Thymus (tissue), 11 donors: ENCODE results near the gene RBM47. TPM values are rescaled to one million over a fixed set of nuclear protein-coding genes. Genes with fewer than 3 reads are reported as not detected.

Experiments used
- DNase-seq, 9 donors: peaks; one replicate each; pipeline ENCODE4 v3.0.0-alpha.2; 2013; ENCODE audit warnings: low spot score in 9 of 9, low read depth in 6 of 9, missing footprints in 1 of 9
- H3K27ac ChIP-seq, 2 donors: one replicate each; pipeline ENCODE4 v1.5.1; 2013; ENCODE audit warnings: control low read depth in 1 of 2, low read depth in 1 of 2, low read length in 1 of 2, mild to moderate bottlenecking in 1 of 2, moderate library complexity in 1 of 2
- H3K27me3 ChIP-seq, 2 donors: one replicate each; pipeline ENCODE4 v1.5.1; 2013; ENCODE audit warnings: low read length in 1 of 2; ENCODE audit not compliant: control insufficient read depth in 2 of 2, insufficient read depth in 1 of 2
- H3K36me3 ChIP-seq, 2 donors: one replicate each; pipeline ENCODE4 v1.5.1; 2013; ENCODE audit warnings: low read length in 1 of 2, mild to moderate bottlenecking in 1 of 2, moderate library complexity in 1 of 2; ENCODE audit not compliant: control insufficient read depth in 2 of 2, insufficient read depth in 2 of 2
- H3K4me1 ChIP-seq, 2 donors: one replicate each; pipeline ENCODE4 v1.5.1; 2013; ENCODE audit warnings: low read length in 2 of 2; ENCODE audit not compliant: control insufficient read depth in 2 of 2, insufficient read depth in 2 of 2
- H3K4me3 ChIP-seq, 2 donors: one replicate each; pipeline ENCODE4 v1.5.1; 2013; ENCODE audit warnings: low read length in 2 of 2, control low read depth in 1 of 2, mild to moderate bottlenecking in 1 of 2
- H3K9me3 ChIP-seq, 2 donors: one replicate each; pipeline ENCODE4 v1.5.1; 2013; ENCODE audit warnings: low read length in 1 of 2, mild to moderate bottlenecking in 1 of 2; ENCODE audit not compliant: control insufficient read depth in 2 of 2, insufficient read depth in 1 of 2
- WGBS: extraction: QIAGEN DNeasy Blood & Tissue Kit; methylation state at CpG from one replicate; pipeline ENCODE4 v1.1.7; 2013; 5-methylcytosine and 5-hydroxymethylcytosine counted together
- polyA plus RNA-seq: library from polyadenylated mRNA; stranded (reverse); fragments of 200-250 nt; gene quantifications from one replicate; pipeline ENCODE4 v1.2.3, GENCODE V29; 2013
- total RNA-seq: library from RNA; stranded (reverse); fragments of 120-200 nt; gene quantifications from one replicate; pipeline ENCODE4 v1.2.4, GENCODE V29; 2013
- donor health status: healthy.

The RBM47 gene
- total and polyA plus RNA-seq, 2 donors, result 7.9 to 13.1 TPM

DNA sequence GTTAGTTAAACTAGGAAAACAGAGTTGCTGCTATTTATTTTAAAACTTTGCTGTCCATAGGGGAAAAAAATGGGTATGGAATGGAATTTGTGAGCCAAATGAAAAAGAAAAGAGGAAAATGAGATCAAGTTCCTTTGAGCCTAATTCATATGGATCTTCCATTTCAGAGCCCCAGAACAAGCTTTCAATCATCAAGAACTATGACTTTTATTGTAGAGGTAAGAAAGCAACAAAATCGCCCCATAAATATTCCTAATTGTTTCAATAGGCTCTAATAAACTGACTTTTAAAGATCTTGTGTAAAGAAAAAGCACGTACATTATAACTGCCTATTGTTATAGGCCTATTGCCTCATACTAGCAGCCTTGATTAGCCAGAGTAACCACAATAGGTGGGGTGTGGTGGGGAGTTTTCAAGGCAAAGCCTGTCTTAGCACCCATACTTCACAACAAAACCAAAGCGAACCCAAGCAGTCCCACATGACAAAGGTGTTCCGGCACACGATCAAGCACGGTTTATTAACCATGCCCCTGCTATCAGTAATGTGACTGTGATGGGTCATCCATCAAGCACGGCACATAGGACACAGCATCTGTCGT is 44.4 kb downstream of the RBM47 start:
- Histone ChIP-seq H3K36me3 (no peaks in the 10 kb centered on the region), H3K27me3 (no peaks in the 10 kb centered on the region), H3K4me1 (peaks cover 0 to 9% of the 10 kb centered on the region in 2 donors), H3K27ac (no peak overlapping the region), H3K4me3 (no peak overlapping the region), H3K9me3 (no peaks in the 10 kb centered on the region)
- 96% methylated on average over 8 of the region's 8 CpGs for WGBS
- no peak for DNase-seq

GRCh38 chr4:40584517-40585141 is 45.0 kb downstream of the RBM47 start:
- no peaks in the 10 kb centered on the region for H3K36me3 ChIP-seq
- peaks cover 0 to 9% of the 10 kb centered on the region in 2 donors for H3K4me1 ChIP-seq
- H3K27ac ChIP-seq, result no peak overlapping the region
- DNase-seq, result no peak
- H3K27me3 ChIP-seq, result no peaks in the 10 kb centered on the region
- H3K9me3 ChIP-seq, result no peaks in the 10 kb centered on the region
- H3K4me3 ChIP-seq, result no peak overlapping the region
- WGBS, result 98% methylated on average over 3 of the region's 3 CpGs

- H3K4me3 ChIP-seq, result no peak overlapping the region
- no peak overlapping the region for H3K27ac ChIP-seq
- peaks cover 0 to 9% of the 10 kb centered on the region in 2 donors for H3K4me1 ChIP-seq
- no peaks in the 10 kb centered on the region for H3K9me3 ChIP-seq
- no peaks in the 10 kb centered on the region for H3K36me3 ChIP-seq
- WGBS, result 98% methylated on average over 9 of the region's 9 CpGs
- no peak for DNase-seq
- H3K27me3 ChIP-seq, result no peaks in the 10 kb centered on the region
These were observed 45.7 kb downstream of the RBM47 start for GRCh38 chr4:40583850-40584439.

DNA sequence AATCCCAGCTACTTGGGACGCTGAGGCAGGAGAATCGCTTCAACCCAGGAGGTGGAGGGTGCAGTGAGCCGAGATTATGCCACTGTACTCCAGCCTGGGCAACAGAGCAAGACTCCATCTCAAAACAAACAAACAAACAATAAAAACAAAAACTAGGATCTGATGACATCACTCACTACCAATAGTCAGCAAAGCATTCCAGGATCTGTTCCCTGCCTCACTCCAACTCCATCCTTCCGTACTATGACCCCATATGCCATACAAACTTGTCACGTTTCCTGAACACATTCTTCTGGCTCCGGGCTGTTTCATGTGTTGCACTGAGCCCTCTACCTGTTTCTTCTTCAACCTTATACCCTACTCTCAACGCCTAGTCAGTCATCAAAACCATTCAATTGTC is 47.3 kb downstream of the RBM47 start:
- WGBS, result 97% methylated on average over 7 of the region's 7 CpGs
- DNase-seq, result no peak
- H3K4me1 ChIP-seq, result peaks cover 0 to 9% of the 10 kb centered on the region in 2 donors
- no peaks in the 10 kb centered on the region for H3K27me3 ChIP-seq
- H3K9me3 ChIP-seq, result no peaks in the 10 kb centered on the region
- no peak overlapping the region for H3K27ac ChIP-seq
- no peaks in the 10 kb centered on the region for H3K36me3 ChIP-seq
- no peak overlapping the region for H3K4me3 ChIP-seq

- peak in 3 of 9 donors; percentile 16 to 30 (median 19) for DNase-seq
- H3K4me3 ChIP-seq, result no peak overlapping the region
- peaks cover 0 to 18% of the 10 kb centered on the region in 2 donors for H3K4me1 ChIP-seq
- no peak overlapping the region for H3K27ac ChIP-seq
- WGBS, result 76% methylated on average over 15 of the region's 15 CpGs
- H3K36me3 ChIP-seq, result no peaks in the 10 kb centered on the region
- no peaks in the 10 kb centered on the region for H3K27me3 ChIP-seq
- no peaks in the 10 kb centered on the region for H3K9me3 ChIP-seq
These were observed 48.2 kb downstream of the RBM47 start for GRCh38 chr4:40581254-40582140.

DNA sequence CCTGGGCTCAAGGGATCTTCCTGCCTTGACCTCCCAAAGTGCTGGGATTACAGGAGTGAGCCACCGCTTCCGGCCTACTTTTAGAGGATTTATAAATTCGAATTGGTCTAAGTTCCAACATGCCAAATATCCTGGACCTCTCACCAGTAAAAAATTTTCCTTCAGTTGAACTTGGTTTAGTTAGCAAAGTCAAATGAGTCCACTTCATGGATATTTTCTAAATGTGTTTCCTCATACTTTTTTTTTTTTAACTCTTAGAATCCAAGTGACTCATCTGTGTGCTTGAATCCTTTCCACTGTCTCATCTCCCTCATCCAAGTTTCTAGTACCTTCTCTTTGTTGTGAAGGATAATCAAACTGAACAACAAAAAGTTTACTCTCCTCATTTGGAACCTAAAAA is 49.7 kb downstream of the RBM47 start:
- Histone ChIP-seq H3K4me3 (no peak overlapping the region), H3K27me3 (no peaks in the 10 kb centered on the region), H3K27ac (no peak overlapping the region), H3K36me3 (no peaks in the 10 kb centered on the region), H3K9me3 (no peaks in the 10 kb centered on the region), H3K4me1 (peaks cover 0 to 20% of the 10 kb centered on the region in 2 donors)
- 82% methylated on average over 3 of the region's 3 CpGs for WGBS
- DNase-seq, result no peak

- Histone ChIP-seq H3K27me3 (no peaks in the 10 kb centered on the region), H3K4me1 (peaks cover 0 to 20% of the 10 kb centered on the region in 2 donors), H3K27ac (peak overlapping the region in 1 of 2 donors; percentile 53), H3K4me3 (no peak overlapping the region), H3K9me3 (no peaks in the 10 kb centered on the region), H3K36me3 (no peaks in the 10 kb centered on the region)
- WGBS, result 95% methylated on average over 5 of the region's 5 CpGs
- DNase-seq, result no peak
These were observed 51.9 kb downstream of the RBM47 start for GRCh38 chr4:40577588-40578253.

DNA sequence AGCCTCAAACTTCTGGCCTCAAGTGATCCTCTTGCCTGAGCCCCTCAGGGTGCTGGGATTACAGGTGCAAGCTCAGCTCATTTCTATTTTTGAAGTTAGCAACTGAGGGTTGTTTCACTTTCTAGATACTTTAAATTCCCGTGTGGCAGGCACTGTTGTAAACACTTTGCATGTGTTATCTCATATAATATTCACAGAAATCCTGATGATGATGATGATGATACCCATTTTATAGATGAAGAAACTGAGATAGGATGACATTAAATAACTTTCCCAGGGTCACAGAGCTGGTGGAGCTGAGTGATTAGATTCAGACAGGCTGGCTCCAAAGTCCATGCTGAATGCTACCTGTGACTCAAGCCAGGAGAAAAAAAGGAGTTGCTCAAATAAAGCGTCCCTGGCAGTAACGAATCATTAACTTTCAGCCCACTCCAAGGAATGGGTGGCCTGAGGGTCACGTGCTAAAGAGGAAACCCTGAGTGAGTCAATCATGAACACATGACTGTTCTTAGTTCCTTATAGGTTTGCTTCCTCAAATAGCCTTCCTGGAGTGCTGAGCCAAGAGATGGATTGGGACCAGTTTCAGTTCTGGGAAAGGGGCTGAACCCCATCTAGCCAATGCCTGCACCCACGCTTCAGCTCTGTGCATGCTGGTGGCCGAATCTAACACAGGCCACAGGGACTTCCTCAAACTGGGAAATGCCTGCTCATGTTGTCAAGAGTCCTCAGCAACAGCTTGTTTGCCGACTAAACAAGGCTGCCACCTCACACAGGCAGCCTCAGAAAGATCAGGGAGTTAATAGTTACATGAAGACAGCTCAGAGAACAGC is 52.8 kb downstream of the RBM47 start:
- Histone ChIP-seq H3K27ac (peak overlapping the region; percentile 21 to 53), H3K36me3 (no peaks in the 10 kb centered on the region), H3K9me3 (no peaks in the 10 kb centered on the region), H3K4me1 (peaks cover 0 to 19% of the 10 kb centered on the region in 2 donors), H3K27me3 (no peaks in the 10 kb centered on the region), H3K4me3 (no peak overlapping the region)
- 26% methylated on average over 7 of the region's 7 CpGs for WGBS
- DNase-seq, result peak in 2 of 9 donors; percentile 18 to 53
